Prostate gland (tissue), 2 donors: ENCODE measurements around the gene IGF1.

ENCODE experiments used
- CTCF ChIP-seq, 4 experiments: fragments of 200-600 bp in 2 of 4; fragments of 450-650 bp in 2 of 4; sonication (generic) in 2 of 4; IDR thresholded peaks; 1 replicate in 3 of 4; 2 replicates in 1 of 4; pipeline ENCODE4 v1.5.1; 2016 to 2019; ENCODE audit warnings: antibody characterized with exemption in 4 of 4, mild to moderate bottlenecking in 2 of 4, moderate library complexity in 2 of 4
- POLR2A ChIP-seq: fragments of 450-650 bp; IDR thresholded peaks from one replicate; pipeline ENCODE4 v1.6.1; 2016; ENCODE audit warnings: antibody characterized with exemption, mild to moderate bottlenecking
- POLR2AphosphoS5 ChIP-seq: sonication (generic); formaldehyde crosslinking; IDR thresholded peaks from one replicate; pipeline ENCODE4 v1.6.1; 2017; ENCODE audit warnings: antibody characterized with exemption

- no peak for TF ChIP-seq CTCF (IDR thresholded peaks at IDR 0.05)
- no peak for TF ChIP-seq POLR2A
- TF ChIP-seq POLR2AphosphoS5 = no peak
These were observed 3.1 kb upstream of the IGF1 start for GRCh38 chr12:102483466-102483865.
